Measurements from ENCODE around the gene IRX1. TPM values are rescaled to one million over a fixed set of nuclear protein-coding genes. Genes with fewer than 3 reads are reported as not detected.

The IRX1 gene
- total RNA-seq, 2 experiments from 2014 or later: not detected

DNA sequence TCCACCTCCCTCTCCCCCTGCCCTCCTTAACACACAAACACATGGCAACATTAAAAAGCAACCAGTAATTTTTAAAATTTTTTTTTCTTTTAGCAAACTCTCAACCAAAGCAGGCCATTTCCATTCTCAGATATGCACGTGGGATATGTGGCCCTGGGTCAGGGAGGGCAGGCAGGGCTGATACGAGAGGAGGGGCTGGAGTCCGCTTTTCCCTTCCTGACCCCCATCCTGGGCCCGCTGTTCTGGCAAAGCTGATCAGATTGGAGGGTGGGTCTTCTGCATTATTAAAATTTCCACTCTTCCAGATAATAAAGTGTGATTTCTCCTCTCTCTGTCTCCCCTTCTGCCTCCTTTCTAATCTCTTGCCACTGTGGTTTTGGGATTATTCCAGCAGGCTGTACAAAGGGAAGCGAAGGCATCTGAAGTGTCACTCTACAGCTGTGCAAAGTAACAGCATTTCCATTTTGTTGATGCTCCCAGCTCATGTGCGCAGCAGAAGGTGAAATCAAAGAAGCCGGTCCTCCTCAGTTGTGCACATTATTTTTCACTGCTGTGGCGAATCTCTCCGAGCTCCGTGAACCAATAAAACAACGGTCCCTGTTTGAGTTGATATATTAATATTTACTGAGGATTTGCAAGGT, 12.0 kb downstream of the IRX1 start:
- H3K4me1 Mint-ChIP-seq: peaks cover under 1% of the 10 kb centered on the region
- no peak for DNase-seq
- no peak overlapping the region for H3K27ac Mint-ChIP-seq
- H3K4me3 Mint-ChIP-seq: no peak overlapping the region
- peaks cover 62% of the 10 kb centered on the region for H3K27me3 Mint-ChIP-seq
- H3K36me3 Mint-ChIP-seq: no peaks in the 10 kb centered on the region
- no peaks in the 10 kb centered on the region for H3K9me3 Mint-ChIP-seq

DNA sequence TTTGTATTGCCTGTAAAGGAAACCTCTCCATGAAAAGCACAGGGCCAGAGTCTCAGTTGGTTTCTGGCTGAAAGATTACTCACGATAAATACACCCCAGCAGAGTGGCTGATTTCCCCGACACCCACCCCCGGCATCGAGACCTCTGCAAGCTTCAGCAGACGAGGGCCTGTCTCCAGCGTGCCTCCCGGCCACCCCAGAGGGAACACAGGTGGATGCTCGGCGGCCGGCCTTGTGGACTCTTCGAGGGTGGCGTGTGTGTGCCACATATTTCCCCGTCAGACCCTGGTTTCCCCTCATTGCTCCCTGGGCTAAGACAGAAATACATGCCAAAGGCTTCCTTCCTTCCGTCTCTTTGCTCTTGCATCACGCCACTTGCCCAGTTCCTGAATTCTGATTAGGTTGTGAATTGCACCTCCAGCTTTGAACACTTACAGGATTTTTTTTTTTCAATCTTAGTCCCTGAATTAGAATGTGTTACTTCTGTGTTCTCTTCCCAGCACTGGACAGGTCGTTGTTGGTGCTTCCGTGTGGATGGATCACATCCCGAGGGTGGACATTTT, 13.6 kb downstream of the IRX1 start:
- no peaks in the 10 kb centered on the region for H3K36me3 Mint-ChIP-seq
- no peaks in the 10 kb centered on the region for H3K9me3 Mint-ChIP-seq
- peaks cover 47% of the 10 kb centered on the region for H3K27me3 Mint-ChIP-seq
- no peak overlapping the region for H3K27ac Mint-ChIP-seq
- DNase-seq: no peak
- no peaks in the 10 kb centered on the region for H3K4me1 Mint-ChIP-seq
- no peak overlapping the region for H3K4me3 Mint-ChIP-seq

DNA sequence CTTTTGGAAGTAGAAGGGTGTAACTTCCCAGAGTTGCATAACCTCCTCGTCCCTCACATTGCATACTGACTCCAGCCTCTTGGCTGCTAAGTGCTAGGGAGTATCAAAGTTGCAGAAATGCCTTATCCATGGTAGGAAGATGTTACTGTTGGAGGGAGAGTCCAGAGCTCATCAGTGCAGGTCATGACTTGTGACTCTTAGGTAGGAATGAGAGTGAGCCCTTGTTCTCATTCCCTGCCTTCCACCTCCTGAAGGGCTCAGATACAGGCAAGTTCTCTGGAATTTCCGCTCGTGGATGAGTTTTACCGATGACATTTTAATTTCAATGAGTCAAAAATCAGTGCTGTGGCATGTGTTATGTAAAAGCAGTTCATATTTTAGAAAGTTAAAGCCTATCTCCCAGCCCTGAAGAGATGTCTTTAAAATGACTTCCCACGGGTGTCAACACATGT, 17.0 kb downstream of the IRX1 start:
- H3K27ac Mint-ChIP-seq: no peak overlapping the region

DNA sequence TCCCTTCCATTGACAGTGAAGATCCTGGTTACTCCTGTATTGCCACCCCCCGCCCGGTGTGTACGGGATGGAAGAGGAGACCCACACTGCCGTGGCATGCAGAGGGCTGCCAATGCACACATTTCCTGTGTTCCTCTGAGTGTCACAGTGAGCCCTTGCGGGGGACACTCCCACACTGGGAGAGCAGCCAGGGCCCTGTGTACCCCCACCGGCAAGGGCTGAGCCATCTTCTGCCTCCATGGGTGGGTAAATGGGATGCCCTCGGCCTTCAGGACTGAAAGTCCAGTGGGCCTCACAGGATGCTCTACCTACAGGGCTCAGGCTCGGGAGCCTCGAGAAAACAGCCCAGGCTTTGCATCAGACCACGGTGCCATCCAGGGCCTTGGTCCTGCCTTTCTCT, 18.1 kb downstream of the IRX1 start:
- Mint-ChIP-seq H3K4me3 (no peak overlapping the region), H3K27me3 (peaks cover 11% of the 10 kb centered on the region), H3K36me3 (no peaks in the 10 kb centered on the region)

More for the DNA sequence above, 17.0 kb downstream of the IRX1 start:
- Mint-ChIP-seq H3K27me3 (peaks cover 21% of the 10 kb centered on the region), H3K9me3 (no peaks in the 10 kb centered on the region), H3K4me3 (no peak overlapping the region), H3K4me1 (no peaks in the 10 kb centered on the region), H3K36me3 (no peaks in the 10 kb centered on the region)
- no peak for DNase-seq

DNA sequence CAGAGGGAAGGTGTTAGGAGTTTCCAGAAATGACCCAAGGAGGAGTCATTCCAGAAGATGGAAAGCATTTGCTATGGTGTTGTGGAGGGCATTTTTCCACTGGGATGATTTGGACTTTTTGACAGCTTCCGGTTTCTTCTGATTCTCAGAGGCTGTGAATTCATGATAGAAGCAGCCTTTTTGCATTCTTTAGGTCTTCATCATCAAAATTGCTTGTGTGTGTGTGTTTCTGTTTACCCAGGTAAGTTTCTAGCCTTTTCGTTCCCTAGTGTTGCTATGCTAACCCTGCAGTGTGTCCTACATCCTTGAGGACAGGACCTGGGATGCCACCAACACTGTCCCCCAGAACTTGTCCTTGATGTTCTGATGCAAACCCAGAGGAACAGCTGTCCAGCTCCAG, 19.6 kb downstream of the IRX1 start:
- Mint-ChIP-seq H3K27ac (no peak overlapping the region), H3K4me3 (no peak overlapping the region), H3K36me3 (no peaks in the 10 kb centered on the region), H3K4me1 (no peaks in the 10 kb centered on the region), H3K27me3 (peaks cover 3% of the 10 kb centered on the region), H3K9me3 (no peaks in the 10 kb centered on the region)
- no peak for DNase-seq

More for the DNA sequence above, 18.1 kb downstream of the IRX1 start:
- no peak for DNase-seq
- Mint-ChIP-seq H3K4me1 (no peaks in the 10 kb centered on the region), H3K9me3 (no peaks in the 10 kb centered on the region), H3K27ac (no peak overlapping the region)

DNA sequence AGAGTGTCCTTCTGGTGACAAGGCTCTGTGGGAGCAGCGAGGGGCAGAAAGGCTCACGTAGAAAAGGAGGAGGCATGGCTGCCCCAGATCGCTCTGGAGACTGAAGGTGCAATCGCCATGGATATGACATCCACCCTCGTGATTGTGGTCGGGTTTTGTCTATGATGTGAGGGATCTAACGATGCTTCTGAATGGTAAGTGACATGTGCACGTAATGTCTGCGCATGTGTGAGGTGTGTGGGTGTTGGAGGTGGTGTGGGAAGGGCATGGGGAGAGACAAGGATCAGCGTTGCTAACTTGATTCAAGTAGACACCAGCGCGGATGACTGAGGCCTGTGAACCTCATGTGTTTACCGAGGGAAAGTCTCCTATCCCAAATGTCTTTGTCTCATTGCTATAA, 20.2 kb downstream of the IRX1 start:
- H3K27ac Mint-ChIP-seq: no peak overlapping the region
- H3K27me3 Mint-ChIP-seq: peaks cover 3% of the 10 kb centered on the region
- H3K36me3 Mint-ChIP-seq: no peaks in the 10 kb centered on the region
- no peak overlapping the region for H3K4me3 Mint-ChIP-seq
- no peak for DNase-seq
- no peaks in the 10 kb centered on the region for H3K9me3 Mint-ChIP-seq
- H3K4me1 Mint-ChIP-seq: no peaks in the 10 kb centered on the region

DNA sequence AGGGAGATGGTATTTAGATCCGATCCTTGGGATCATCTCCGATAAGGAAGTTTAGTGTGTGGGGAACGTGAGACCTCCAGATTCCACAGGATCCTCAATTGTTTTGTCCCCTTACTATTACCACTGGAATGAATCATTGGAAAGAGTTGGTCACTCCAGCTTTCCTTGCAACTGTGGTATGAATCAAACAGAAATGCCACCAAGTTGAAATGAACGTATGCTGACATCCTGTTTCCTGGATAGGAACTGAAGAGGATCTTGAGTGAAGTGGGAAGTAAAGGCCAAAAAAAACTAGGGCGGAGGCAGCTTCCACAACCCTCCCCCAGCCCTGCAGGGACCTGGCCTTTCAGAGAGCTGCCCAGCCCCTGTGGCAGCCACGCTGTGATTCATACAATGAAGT, 23.9 kb downstream of the IRX1 start:
- H3K9me3 Mint-ChIP-seq: no peaks in the 10 kb centered on the region
- no peak overlapping the region for H3K4me3 Mint-ChIP-seq
- no peaks in the 10 kb centered on the region for H3K36me3 Mint-ChIP-seq
- no peaks in the 10 kb centered on the region for H3K27me3 Mint-ChIP-seq
- no peaks in the 10 kb centered on the region for H3K4me1 Mint-ChIP-seq
- no peak for DNase-seq
- no peak overlapping the region for H3K27ac Mint-ChIP-seq

DNA sequence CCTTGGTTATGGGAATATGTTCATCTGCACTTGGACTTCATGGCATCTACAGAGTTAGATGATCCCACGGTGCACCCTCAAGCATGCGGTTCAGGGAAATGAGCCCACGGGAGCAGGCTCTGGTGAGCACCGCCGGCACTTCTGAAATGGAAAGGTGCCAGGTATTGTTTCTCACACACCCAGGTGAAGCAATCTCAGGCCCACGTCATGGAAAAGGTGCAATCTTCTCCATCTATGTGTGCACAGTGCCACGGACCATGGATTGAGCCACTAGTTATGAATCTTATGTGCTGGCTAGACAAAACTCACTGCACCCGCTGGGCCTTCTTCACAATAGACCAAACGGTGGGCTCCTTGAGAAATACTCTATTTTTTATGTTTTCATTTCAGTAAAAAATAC, 27.3 kb downstream of the IRX1 start:
- DNase-seq: no peak
- Mint-ChIP-seq H3K9me3 (no peaks in the 10 kb centered on the region), H3K36me3 (no peaks in the 10 kb centered on the region), H3K27ac (no peak overlapping the region), H3K4me1 (no peaks in the 10 kb centered on the region), H3K27me3 (no peaks in the 10 kb centered on the region), H3K4me3 (no peak overlapping the region)

DNA sequence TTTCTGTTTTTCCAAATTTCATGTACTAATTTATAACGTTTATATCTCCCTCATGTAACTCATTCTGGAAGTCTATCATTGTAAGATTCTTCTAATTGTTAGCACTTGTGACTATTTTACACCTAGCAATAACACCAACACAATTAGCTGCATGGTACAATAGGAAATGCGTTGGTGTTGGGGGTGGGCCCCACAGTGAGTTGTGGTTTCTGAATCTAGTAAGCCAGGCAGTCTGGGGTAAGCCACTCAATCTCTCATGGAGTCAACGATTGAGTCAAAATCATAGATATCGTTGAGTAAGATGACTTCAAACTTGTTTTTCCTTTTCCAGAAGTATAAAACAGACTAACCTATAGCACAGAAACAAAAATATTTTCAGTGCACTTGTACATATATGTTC, 30.0 kb downstream of the IRX1 start:
- H3K4me3 Mint-ChIP-seq: no peak overlapping the region
- no peak for DNase-seq
- no peaks in the 10 kb centered on the region for H3K9me3 Mint-ChIP-seq
- H3K4me1 Mint-ChIP-seq: no peaks in the 10 kb centered on the region
- no peaks in the 10 kb centered on the region for H3K27me3 Mint-ChIP-seq
- no peak overlapping the region for H3K27ac Mint-ChIP-seq
- H3K36me3 Mint-ChIP-seq: no peaks in the 10 kb centered on the region

DNA sequence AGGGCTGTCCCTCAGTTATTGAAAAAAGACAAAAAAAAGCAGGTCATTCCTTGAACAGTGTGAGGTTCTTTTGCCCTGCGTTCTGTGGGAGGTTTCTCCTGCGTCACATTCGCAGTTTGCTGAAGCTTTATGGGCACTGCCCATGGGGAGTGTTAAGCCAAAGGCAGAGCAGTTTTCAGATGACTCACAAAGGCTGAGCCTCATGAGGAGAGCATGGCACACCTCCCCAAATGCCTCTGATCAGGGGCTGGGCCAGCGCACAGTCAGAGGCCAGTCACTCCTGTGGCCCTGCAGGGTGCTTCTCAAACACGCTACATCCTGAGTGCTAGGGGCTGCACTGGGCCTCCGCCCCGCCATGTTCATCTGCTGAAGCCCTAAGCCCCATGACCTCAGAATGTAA, 38.4 kb downstream of the IRX1 start:
- peaks cover 2% of the 10 kb centered on the region for H3K9me3 Mint-ChIP-seq

DNA sequence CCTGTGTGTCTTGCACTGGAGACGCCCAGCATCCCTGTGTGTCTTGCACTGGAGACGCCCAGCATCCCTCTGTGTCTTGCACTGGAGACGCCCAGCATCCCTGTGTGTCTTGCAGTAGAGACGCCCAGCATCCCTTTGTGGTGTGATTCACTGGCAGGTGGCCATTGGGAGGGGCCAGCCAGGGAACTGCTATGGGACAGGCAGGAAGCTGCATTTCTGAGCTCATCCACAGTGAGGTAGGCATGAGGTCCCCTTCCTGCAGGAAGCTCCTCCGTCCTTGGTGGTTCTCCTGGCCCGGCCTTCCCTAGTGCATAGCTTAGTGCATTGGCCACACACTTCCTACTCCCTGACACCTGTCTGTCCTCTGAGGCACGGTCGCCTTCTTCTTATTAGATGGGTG, 43.5 kb downstream of the IRX1 start:
- H3K36me3 Mint-ChIP-seq: no peaks in the 10 kb centered on the region
- no peak for DNase-seq
- H3K4me3 Mint-ChIP-seq: no peak overlapping the region

More for the DNA sequence above, 38.4 kb downstream of the IRX1 start:
- Mint-ChIP-seq H3K4me3 (no peak overlapping the region), H3K36me3 (no peaks in the 10 kb centered on the region), H3K27me3 (no peaks in the 10 kb centered on the region), H3K4me1 (no peaks in the 10 kb centered on the region), H3K27ac (no peak overlapping the region)
- DNase-seq: no peak

DNA sequence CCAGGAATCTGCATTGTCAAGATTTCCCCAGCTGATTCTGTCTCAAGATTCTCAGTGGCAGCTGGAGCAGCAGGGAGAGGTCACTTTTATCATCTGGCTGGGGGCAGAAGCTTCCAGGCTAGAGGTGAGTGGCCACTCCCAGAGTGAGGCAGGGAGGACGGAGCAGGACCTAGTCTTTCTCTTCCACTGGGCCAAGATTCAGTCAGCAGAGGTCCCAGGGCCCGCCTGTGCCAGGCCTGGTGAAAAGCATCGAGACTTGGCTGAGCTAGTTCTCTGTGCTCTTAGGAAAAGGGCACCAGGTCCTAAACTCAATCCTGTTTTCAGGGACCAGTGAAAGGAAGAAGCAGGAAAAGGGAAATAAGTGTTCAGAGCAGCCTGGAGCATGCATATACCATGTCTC, 46.6 kb downstream of the IRX1 start:
- no peak for DNase-seq
- H3K36me3 Mint-ChIP-seq: no peaks in the 10 kb centered on the region
- H3K27me3 Mint-ChIP-seq: no peaks in the 10 kb centered on the region
- H3K4me3 Mint-ChIP-seq: no peak overlapping the region
- no peak overlapping the region for H3K27ac Mint-ChIP-seq
- no peaks in the 10 kb centered on the region for H3K4me1 Mint-ChIP-seq
- no peaks in the 10 kb centered on the region for H3K9me3 Mint-ChIP-seq

More for the DNA sequence above, 43.5 kb downstream of the IRX1 start:
- H3K27me3 Mint-ChIP-seq: no peaks in the 10 kb centered on the region
- no peak overlapping the region for H3K27ac Mint-ChIP-seq
- peaks cover 2% of the 10 kb centered on the region for H3K9me3 Mint-ChIP-seq
- H3K4me1 Mint-ChIP-seq: no peaks in the 10 kb centered on the region

DNA sequence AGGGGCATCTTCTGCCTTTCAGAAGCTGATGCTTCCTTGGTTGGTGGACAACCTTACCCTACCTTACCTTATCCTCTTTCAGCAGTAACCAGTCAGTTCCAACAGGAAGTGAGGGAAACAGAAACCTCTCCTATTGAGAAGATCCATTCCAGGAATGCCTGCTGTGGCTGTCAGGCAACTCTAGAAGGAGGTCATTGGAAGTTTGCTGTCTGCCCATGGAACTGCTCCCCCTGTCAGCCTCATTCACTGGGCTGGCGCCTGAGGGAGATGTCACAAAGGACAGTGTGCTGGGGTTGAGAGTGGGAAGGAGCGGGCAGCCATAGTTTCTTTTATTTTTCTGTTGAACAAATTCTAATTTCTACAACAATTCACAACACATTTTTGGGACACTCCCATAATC, 54.7 kb downstream of the IRX1 start:
- peak overlapping the region; percentile 29 for H3K27ac Mint-ChIP-seq
- no peaks in the 10 kb centered on the region for H3K36me3 Mint-ChIP-seq
- H3K4me3 Mint-ChIP-seq: no peak overlapping the region
- DNase-seq: no peak
- H3K4me1 Mint-ChIP-seq: no peaks in the 10 kb centered on the region
- peaks cover 5% of the 10 kb centered on the region for H3K27me3 Mint-ChIP-seq
- H3K9me3 Mint-ChIP-seq: no peaks in the 10 kb centered on the region

DNA sequence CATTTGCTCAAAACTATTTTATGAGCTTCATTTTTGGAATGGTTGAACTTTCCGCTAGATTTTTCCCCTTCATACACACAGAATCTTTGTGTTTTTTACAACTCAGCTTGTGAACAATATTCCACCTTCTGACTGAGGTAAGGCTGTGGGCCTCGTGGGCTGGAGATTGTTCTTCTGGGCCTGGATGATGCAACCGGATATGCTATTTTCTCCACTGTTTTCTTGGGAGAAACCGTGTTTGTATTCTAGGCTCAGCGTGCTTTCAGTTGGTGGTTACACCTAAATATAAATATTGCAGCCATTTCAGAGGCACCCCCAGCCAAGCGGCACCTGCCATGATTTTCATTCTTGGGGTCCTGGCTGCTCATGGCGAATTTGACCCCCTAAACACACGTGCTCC, 55.2 kb downstream of the IRX1 start:
- Mint-ChIP-seq H3K9me3 (no peaks in the 10 kb centered on the region), H3K36me3 (no peaks in the 10 kb centered on the region), H3K27me3 (peaks cover 5% of the 10 kb centered on the region), H3K4me1 (no peaks in the 10 kb centered on the region), H3K27ac (no peak overlapping the region), H3K4me3 (no peak overlapping the region)
- DNase-seq: no peak
